Measurements from ENCODE around the gene UBR3.

UBR3 gene

DNA sequence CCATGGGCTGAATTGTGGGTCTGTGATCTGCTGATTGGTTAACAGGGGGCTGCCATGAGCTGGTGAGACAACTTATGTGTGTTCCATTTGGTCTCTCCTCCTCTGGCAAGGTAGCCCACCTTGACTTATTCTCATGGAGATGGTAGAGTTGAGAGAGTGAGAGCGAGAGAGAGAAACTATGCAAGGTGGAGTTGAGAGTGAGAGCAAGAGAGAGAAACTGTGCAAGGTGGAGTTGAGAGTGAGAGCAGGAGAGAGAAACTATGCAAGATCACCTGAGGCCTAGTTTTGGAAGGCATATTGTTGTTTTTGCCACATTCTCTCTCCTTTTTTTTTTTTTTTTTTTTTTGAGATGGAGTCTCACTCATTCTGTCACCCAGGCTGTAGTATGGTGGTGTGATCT lies 155.7 kb downstream of the UBR3 start:
- H3K9me3 Mint-ChIP-seq = no peaks in the 10 kb centered on the region
- ATAC-seq (replicated peaks) (no peak), DNase-seq (no peak)
- H3K4me1 Mint-ChIP-seq (ENCODE audit: low read depth in 2 of 2) = peaks cover 4% of the 10 kb centered on the region in 2 donors
- H3K4me3 Mint-ChIP-seq = no peak overlapping the region
- H3K27ac Mint-ChIP-seq = no peak overlapping the region
- no peaks in the 10 kb centered on the region for H3K27me3 Mint-ChIP-seq
- H3K36me3 Mint-ChIP-seq (ENCODE audit: insufficient read depth) = peaks cover 8% of the 10 kb centered on the region

DNA sequence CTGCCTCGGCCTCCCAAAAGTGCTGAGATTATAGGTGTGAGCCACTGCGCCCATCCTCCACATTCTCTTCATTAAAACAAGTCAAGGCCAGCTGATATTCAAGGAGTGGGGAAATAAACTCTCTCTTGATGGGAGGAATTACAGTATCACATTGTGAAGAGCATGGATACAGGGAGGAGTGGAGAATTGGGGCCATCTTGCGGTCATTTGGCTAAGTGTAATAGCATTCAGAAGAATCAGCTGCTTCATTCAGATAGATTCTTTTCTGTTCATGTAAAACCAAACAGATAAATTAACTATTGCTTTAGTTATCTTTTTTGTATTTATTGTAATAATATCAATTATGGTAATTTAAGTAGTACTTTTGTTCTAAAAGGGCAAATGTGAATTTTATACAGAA lies 156.3 kb downstream of the UBR3 start:
- peaks cover 8% of the 10 kb centered on the region for H3K36me3 Mint-ChIP-seq (ENCODE audit: insufficient read depth)
- peaks cover 4% of the 10 kb centered on the region in 2 donors for H3K4me1 Mint-ChIP-seq (ENCODE audit: low read depth in 2 of 2)
- no peak overlapping the region for H3K4me3 Mint-ChIP-seq
- H3K27ac Mint-ChIP-seq = no peak overlapping the region
- ATAC-seq (replicated peaks) (no peak), DNase-seq (no peak)
- no peaks in the 10 kb centered on the region for H3K9me3 Mint-ChIP-seq
- no peaks in the 10 kb centered on the region for H3K27me3 Mint-ChIP-seq

DNA sequence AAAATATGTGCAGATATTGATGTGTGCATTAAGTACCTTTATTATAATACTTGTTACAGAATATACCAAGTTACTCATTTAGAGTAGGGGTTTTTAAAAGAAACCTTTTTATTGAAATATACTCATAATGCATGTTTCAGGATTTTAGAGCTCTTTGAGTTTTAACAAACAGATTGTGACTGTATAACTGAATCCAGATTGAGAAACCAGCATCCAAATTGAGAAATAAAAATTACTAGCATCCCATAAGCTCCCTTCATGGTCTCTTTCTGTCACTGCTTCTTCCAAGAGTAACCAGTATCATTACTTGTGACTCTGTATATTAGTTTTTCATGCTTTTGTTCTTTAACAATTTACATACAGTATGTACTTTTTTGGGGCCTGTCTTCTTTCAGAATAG lies 156.9 kb downstream of the UBR3 start:
- Mint-ChIP-seq H3K4me3 (no peak overlapping the region), H3K36me3 (ENCODE audit: insufficient read depth) (peaks cover 5% of the 10 kb centered on the region), H3K27me3 (no peaks in the 10 kb centered on the region), H3K27ac (no peak overlapping the region), H3K4me1 (ENCODE audit: low read depth in 2 of 2) (peaks cover 0 to 9% of the 10 kb centered on the region in 2 donors), H3K9me3 (no peaks in the 10 kb centered on the region)
- DNase-seq = no peak
- no peak for ATAC-seq (replicated peaks)

DNA sequence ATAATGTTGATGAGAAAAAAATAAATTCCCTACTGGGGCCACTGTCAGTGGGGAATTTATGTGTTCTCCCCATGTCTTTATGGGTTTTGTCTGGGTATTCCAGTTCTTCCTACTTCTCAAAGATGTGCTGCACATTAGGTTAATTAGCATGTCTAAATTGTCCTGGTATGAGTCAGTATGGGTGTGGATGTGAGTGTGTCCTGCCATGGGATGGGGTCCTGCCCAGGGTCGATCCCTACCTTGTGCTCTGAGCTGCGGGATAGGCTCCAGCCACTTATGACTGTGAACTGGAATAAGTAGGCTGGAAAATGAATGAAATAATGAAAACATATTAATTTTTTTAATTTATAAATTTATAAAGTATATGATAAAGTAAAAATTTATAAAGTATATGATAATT lies 167.5 kb downstream of the UBR3 start:
- Mint-ChIP-seq H3K36me3 (ENCODE audit: insufficient read depth) (peaks cover 4% of the 10 kb centered on the region), H3K27ac (no peak overlapping the region), H3K4me1 (ENCODE audit: low read depth in 2 of 2) (no peaks in the 10 kb centered on the region), H3K27me3 (no peaks in the 10 kb centered on the region), H3K4me3 (no peak overlapping the region), H3K9me3 (no peaks in the 10 kb centered on the region)
- DNase-seq (no peak), ATAC-seq (replicated peaks) (no peak)

DNA sequence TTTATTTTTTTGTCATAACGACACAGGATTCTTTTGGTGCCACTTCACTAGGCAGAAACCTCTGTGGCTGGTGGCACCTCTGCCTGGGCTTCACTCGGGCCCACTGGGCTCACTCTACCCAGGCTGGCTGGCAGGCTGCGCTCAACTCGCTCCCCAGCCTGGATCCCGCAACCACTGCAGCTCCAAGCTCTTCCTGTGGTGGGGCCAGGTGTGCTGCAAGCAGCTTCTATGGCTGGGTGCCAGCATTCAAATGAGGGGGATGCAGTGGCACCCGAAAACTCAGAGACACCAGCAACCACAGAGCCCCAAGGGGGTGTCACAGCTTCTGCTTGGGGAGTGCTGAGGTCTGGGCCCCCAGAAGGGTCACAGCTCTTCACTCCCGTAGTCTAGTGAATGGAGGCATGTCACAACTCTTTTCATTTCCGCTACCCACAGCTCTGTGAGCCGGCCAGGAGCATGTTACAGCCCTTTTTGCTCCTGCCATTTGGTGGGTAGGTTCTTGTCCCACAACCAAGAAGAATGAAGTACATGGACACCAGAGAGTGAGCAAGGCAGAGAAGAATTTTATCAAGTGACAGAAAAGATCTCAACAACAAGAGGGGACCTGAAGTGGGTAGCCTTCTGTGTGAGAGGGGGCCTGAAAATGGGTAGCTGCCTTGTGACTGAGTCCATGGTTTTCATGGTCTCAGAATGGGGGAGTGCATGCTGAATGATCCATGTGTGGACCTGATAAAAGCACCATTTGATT lies 170.1 kb downstream of the UBR3 start:
- no peak for DNase-seq
- H3K27ac Mint-ChIP-seq = no peak overlapping the region
- H3K9me3 Mint-ChIP-seq = no peaks in the 10 kb centered on the region
- peaks cover 11% of the 10 kb centered on the region for H3K36me3 Mint-ChIP-seq (ENCODE audit: insufficient read depth)
- no peak overlapping the region for H3K4me3 Mint-ChIP-seq
- no peak for ATAC-seq (replicated peaks)
- H3K27me3 Mint-ChIP-seq = no peaks in the 10 kb centered on the region
- H3K4me1 Mint-ChIP-seq (ENCODE audit: low read depth in 2 of 2) = peaks cover 0 to 2% of the 10 kb centered on the region in 2 donors

DNA sequence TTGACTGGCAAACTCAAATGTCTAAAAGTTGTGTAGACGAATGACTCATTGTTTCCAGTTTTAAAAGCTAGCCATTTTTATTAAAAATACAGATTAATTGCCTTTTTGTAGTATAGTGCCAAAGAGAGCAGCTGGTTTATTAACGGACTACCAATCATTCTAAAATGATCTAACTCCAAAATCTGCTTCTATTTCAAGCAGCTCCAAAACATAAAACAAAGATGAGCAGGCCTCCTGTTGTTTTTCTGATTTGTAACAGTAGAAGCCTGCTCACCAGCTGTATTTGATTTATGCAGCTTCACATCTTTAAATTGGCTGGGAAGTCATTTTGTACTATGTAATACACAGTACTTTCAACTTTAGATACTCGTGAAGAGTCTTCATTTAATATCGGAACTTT lies 171.8 kb downstream of the UBR3 start:
- H3K4me3 Mint-ChIP-seq = no peak overlapping the region
- H3K36me3 Mint-ChIP-seq (ENCODE audit: insufficient read depth) = peaks cover 11% of the 10 kb centered on the region
- H3K4me1 Mint-ChIP-seq (ENCODE audit: low read depth in 2 of 2) = peaks cover 0 to 2% of the 10 kb centered on the region in 2 donors
- no peaks in the 10 kb centered on the region for H3K27me3 Mint-ChIP-seq
- H3K27ac Mint-ChIP-seq = no peak overlapping the region
- ATAC-seq (replicated peaks) = no peak
- DNase-seq = no peak
- H3K9me3 Mint-ChIP-seq = no peaks in the 10 kb centered on the region

DNA sequence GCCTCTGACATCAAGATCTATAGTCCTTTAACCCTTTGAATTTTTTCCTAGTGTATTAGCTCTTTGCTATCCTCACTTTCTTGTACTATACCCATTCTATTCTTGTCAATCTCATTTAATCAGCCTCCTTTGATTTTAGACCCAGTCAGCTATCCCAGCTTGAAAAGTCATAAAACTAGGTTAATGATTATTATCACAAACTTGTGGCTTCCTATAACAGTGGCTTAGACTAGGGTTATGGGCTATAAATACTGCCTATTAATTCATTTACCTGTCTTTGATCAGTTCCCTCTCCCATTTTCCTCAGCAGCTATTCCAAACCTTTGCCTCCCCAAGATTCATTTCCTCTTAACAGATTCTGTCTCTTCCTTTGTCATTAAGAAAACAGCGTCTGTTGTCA lies 174.8 kb downstream of the UBR3 start:
- Mint-ChIP-seq H3K27me3 (no peaks in the 10 kb centered on the region), H3K4me1 (ENCODE audit: low read depth in 2 of 2) (peaks cover 2 to 4% of the 10 kb centered on the region in 2 donors), H3K27ac (peak overlapping the region in 1 of 2 donors; percentile 9), H3K4me3 (no peak overlapping the region), H3K36me3 (ENCODE audit: insufficient read depth) (peaks cover 15% of the 10 kb centered on the region), H3K9me3 (no peaks in the 10 kb centered on the region)
- ATAC-seq (replicated peaks) (no peak), DNase-seq (no peak)

DNA sequence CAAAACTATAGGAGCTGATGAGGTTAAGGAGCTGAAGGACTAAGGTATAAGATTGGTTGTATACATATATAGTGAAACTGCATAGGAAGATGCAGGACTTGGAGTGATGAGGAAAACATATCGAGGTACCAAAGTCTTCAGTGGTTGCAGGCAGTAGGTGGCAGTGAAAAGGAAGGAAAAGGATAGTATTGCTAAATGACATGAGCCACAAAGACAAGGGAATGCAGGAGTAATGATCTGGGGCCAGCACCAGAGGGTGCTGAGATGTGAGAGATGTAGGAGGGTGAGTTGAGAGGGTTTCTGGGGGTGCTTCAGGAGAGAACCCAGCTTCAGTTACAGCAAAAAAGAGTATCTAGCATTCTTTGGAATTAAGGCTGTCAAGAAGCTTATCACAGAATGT lies 178.4 kb downstream of the UBR3 start:
- H3K4me1 Mint-ChIP-seq (ENCODE audit: low read depth in 2 of 2) = peaks cover 2 to 4% of the 10 kb centered on the region in 2 donors
- DNase-seq = no peak
- no peaks in the 10 kb centered on the region for H3K9me3 Mint-ChIP-seq
- no peaks in the 10 kb centered on the region for H3K27me3 Mint-ChIP-seq
- no peak for ATAC-seq (replicated peaks)
- peaks cover 23% of the 10 kb centered on the region for H3K36me3 Mint-ChIP-seq (ENCODE audit: insufficient read depth)
- H3K27ac Mint-ChIP-seq = no peak overlapping the region
- no peak overlapping the region for H3K4me3 Mint-ChIP-seq

DNA sequence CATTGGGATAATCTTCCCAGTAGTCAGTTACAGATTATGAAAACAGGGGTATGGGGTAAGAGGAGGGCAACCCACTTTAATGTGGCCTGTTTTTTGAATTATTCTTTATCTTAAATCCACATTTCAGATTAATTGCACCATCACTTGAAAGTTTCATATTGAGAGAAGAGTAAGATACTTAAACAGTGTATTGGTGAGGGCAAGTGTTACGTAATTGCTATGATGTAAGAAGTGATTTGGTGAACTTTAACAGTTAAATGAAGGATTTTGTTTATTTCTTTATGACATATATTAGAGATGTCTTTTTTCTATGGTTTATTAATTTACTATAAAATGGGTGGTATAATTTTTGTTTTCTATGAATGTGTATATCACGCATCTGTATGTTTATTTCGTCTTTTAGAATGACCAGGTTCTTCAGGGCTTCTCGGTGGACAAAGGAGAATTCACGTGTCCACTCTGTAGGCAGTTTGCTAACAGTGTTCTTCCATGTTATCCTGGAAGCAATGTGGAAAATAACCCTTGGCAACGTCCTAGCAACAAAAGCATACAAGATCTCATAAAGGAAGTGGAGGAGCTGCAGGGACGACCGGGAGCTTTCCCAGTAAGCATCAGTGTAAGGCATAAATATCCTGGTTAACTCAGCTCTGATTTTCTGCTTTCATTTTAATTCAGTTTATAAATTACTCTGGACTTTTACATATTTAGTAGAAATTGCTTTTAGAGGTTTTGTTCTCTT lies 179.5 kb downstream of the UBR3 start:
- no peak for DNase-seq
- H3K27me3 Mint-ChIP-seq = no peaks in the 10 kb centered on the region
- H3K4me1 Mint-ChIP-seq (ENCODE audit: low read depth in 2 of 2) = peaks cover 2 to 4% of the 10 kb centered on the region in 2 donors
- no peak for ATAC-seq (replicated peaks)
- H3K4me3 Mint-ChIP-seq = no peak overlapping the region
- no peak overlapping the region for H3K27ac Mint-ChIP-seq
- H3K36me3 Mint-ChIP-seq (ENCODE audit: insufficient read depth) = peaks cover 19% of the 10 kb centered on the region
- no peaks in the 10 kb centered on the region for H3K9me3 Mint-ChIP-seq

DNA sequence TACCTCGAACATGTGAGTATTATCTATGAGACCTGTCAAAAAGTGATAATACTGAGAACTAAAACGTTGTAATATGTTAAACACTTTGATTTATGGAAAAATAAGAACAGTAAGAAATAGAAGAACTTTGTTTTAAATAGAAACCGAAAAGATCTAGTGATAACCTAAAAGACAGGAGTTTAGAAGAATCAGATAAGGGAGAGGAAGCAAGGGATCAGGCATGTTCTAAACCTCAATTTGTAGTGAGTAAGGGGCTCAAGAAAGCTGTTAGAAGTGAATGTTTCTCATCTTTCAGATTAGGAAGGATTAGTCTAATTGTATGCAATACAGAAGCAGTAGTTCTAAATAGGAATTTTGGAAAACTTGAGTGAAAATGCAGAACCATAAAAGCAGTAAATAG lies 182.0 kb downstream of the UBR3 start:
- Mint-ChIP-seq H3K27me3 (no peaks in the 10 kb centered on the region), H3K4me1 (ENCODE audit: low read depth in 2 of 2) (peaks cover 0 to 4% of the 10 kb centered on the region in 2 donors), H3K27ac (peak overlapping the region in 1 of 2 donors; percentile 30), H3K4me3 (no peak overlapping the region), H3K36me3 (ENCODE audit: insufficient read depth) (peaks cover 19% of the 10 kb centered on the region), H3K9me3 (no peaks in the 10 kb centered on the region)
- DNase-seq (no peak), ATAC-seq (replicated peaks) (no peak)

DNA sequence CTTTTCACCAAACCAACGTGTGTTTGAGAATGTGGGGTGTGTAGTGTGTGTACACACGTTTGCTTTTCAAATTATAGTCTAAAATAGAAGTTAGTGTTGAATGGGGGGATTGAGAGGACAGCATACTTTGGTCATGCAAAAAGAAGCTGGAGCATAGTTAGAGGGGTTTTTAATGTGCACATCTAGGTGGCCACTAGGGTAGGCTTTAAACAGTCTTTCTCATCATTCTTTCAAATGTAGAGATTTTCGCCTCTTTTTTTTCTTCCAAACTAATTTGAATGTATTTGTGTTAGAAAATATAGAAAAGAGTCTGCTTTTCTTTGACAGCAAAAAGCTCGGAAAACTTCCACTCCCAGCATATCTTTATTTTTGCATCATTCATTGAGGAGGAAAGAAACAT lies 185.5 kb downstream of the UBR3 start:
- Mint-ChIP-seq H3K4me3 (no peak overlapping the region), H3K4me1 (ENCODE audit: low read depth in 2 of 2) (no peaks in the 10 kb centered on the region), H3K36me3 (ENCODE audit: insufficient read depth) (peaks cover 6% of the 10 kb centered on the region), H3K27ac (no peak overlapping the region), H3K27me3 (no peaks in the 10 kb centered on the region), H3K9me3 (no peaks in the 10 kb centered on the region)
- ATAC-seq (replicated peaks) = no peak
- no peak for DNase-seq

DNA sequence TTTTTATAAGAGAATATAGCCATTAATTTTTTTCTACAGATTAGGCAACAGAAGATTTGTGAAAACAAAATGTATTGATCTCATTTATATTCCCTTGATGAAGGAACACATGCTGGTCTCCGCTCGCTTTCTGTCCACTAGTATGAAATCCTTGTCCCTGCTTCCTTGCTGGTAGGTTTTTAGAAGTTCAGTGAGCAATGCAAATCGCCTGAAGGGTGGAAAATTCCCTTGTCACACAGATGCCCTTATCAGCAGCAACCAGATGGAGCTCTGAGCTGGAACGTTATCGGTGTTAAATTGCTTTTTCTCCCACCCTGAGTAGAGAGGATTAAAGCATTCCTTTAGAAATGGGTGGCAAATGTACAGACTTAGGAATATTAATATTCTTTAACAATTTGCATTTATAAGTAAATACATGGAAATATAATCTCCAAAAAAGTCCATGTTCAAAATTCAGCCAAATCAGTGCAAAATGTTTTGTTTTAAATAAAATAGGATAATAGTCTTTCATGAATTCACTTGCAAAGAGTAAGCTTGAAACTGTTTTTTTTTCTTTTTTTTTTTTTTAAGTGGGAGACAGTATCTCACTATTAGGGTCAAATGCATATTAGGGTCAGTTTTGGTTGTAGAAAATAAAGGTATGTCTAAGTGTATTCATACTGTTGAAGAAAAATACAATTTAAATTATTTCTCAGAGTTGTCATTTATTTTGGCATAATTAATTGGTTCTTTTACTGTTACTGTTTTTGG lies 186.7 kb downstream of the UBR3 start:
- H3K4me3 Mint-ChIP-seq = no peak overlapping the region
- ATAC-seq (replicated peaks) = no peak
- H3K27ac Mint-ChIP-seq = no peak overlapping the region
- H3K27me3 Mint-ChIP-seq = no peaks in the 10 kb centered on the region
- DNase-seq = no peak
- H3K4me1 Mint-ChIP-seq (ENCODE audit: low read depth in 2 of 2) = no peaks in the 10 kb centered on the region
- peaks cover 6% of the 10 kb centered on the region for H3K36me3 Mint-ChIP-seq (ENCODE audit: insufficient read depth)
- no peaks in the 10 kb centered on the region for H3K9me3 Mint-ChIP-seq

DNA sequence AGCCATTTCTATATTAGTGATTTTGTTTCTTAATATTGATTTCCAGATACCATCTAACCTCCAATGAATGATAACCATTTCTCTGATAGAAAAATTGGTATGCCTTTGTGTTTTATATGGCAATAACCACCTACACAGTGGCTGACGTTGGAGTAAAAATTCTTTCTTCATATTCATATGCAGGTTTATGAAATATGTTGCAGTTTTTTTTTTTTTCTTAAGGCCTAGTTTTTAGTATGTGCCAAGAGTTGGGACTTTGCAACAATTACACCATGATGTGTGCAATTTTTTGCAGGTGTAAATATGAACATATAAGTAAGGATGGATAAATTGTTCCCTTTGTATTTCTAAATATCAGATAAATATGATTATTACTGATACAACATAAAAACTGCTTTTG lies 187.5 kb downstream of the UBR3 start:
- no peaks in the 10 kb centered on the region for H3K27me3 Mint-ChIP-seq
- DNase-seq = no peak
- peaks cover 6% of the 10 kb centered on the region for H3K36me3 Mint-ChIP-seq (ENCODE audit: insufficient read depth)
- H3K27ac Mint-ChIP-seq = no peak overlapping the region
- no peaks in the 10 kb centered on the region for H3K9me3 Mint-ChIP-seq
- no peak for ATAC-seq (replicated peaks)
- no peaks in the 10 kb centered on the region for H3K4me1 Mint-ChIP-seq (ENCODE audit: low read depth in 2 of 2)
- no peak overlapping the region for H3K4me3 Mint-ChIP-seq

Data from effector memory CD8-positive, alpha-beta T cell (primary cell).